ENCODE results near the gene CACNA1S.

Gene CACNA1S

GRCh38 chr1:201059871-201060555, 52.2 kb downstream of the CACNA1S start:
- DNase-seq = no peak

DNA sequence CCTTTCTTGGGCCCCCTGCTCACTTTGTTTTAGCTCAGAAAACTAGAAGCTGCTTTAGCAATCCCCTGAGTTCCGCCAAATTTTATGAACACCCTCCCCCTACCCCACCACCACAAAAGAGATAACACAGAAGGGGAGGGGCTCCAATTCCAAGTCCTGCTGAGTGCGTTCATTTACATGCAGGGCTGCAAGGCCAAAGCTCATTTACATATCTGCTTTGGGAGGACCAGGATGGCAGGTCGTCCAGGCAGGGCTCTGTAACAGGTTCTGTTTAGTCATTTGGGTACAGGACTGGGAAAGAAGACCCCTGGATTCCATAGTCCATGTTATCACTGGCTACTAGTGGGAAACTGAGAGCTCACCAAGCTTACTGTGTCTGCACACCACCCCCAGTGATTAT, 52.8 kb downstream of the CACNA1S start:
- DNase-seq = no peak

DNA sequence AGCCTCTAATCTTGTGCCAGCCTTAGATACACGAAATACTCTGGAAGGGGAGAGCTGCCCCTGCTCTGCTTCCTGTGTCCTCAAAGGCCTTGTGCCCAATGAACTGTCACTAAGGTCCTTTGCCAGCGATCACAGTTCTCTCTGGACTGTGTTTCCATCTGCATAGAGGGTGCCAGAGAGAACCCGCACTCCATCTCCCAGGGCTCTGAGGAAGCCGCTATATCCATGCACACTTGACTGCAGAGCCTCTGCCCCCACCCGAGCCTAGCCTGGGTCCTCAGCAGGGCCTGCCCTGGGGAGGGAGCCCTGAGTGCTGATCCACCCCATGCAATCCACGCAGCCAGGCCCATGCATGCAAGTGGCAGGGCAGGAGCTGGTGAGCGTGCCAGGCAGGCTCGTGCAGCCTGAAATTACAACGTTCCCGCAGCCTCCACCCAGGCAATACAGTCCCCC, 58.1 kb downstream of the CACNA1S start:
- no peak for DNase-seq

- no peak for DNase-seq
These were observed 58.9 kb downstream of the CACNA1S start for GRCh38 chr1:201053155-201053860.

GRCh38 chr1:201051399-201051798, 60.8 kb downstream of the CACNA1S start:
- DNase-seq = no peak

DNA sequence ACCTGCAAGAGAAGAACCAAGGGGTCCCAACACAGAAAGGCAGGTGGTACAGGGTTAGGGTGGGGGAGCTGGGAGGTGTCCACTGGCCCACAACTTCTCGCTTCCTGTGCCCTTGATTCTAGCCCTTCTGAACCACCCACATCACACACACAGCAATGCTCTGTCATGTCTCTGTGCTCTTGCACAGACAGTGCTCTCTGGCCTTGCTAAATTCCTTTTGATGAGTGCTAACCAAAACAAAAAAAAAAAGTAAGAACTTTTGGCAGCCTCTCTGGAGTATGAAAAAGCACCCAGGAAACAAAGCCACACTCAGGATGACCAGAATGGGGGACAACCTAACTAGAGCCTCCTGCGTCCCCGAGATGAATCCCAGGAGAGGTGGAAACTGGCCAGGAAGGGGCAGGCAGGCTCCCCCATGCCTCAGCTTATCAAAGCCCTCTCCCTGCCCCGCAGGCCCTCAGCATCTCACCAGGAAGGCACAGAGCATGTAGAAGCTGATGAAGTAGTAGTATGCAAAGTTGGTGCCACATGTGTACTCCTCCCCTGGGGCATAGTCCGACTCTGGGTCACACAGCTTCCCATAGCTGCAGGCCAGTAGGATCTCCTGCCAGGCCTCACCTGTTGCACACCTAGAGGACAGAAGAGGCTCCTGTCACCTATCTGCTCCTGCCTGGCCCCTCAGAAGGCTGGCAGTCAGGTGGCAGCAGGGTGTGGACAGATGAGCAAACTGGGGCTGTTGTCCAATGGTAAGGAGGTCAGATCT, 61.5 kb downstream of the CACNA1S start:
- DNase-seq = no peak

DNA sequence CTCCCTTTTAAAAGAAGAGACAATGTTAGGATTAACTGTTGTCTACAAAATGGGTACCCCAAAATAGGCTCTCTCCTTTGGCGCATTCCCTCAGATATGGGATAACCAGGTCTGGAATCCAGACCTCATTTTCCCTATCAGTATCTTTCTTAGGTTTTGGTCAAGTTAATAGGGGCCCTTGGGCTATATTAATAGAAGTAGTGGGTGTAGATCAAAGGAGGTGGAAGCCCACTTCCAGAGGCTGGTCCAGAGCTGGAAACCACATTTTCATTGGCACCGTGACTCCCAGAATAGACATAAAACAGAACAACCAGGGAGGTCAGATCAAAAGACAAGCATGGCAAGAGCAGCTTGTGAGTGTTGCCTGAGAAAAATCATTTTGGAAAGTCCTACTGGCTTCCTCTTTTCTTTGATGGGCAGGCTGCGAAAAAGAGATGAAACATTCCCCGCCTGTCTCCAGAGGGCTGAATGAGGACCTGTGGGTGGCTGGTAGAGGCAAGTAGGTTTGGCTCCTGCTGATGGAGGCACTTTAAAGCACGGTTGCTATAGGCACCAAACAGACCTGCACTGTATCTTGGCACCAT, 62.9 kb downstream of the CACNA1S start:
- no peak for DNase-seq

DNA sequence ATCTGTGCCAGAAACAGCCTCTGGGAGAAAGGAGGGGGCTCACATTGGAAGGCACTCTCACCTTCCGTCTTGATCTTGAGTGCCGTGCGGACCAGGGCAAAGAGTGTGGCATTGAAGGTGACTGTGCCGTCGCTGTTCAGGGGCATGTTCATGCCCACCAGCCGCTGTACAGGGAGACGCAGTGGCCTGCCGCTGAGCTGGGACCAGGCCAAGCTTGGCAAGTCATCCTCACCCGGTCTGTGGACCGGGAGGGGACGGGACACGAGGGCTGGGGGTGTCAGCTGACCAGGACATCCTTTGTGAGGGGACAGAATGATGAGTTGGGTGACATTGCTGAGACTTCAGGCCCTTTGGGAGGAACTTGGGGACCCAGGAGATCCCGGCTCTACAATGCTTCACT, 63.7 kb downstream of the CACNA1S start:
- no peak for DNase-seq

DNA sequence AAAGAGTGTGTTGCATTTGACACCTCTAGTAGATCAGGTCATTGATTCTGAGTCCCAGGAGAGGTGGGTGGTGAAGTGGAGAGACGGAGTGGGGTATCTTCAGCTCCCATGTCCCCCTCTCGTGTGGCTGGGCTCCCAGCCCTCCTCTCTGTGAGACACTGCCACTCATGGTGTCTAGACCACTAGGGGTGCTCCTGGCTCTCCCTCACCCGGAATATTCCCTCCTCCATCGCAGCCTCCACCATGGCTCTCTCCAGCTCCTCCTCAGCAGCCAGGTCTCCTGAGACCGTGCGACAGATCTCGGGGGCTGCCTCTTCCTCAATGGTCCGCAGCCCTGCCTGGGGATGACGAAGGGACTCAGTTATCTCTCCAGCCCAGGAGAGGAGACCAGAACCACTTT, 68.1 kb downstream of the CACNA1S start:
- DNase-seq = no peak

DNA sequence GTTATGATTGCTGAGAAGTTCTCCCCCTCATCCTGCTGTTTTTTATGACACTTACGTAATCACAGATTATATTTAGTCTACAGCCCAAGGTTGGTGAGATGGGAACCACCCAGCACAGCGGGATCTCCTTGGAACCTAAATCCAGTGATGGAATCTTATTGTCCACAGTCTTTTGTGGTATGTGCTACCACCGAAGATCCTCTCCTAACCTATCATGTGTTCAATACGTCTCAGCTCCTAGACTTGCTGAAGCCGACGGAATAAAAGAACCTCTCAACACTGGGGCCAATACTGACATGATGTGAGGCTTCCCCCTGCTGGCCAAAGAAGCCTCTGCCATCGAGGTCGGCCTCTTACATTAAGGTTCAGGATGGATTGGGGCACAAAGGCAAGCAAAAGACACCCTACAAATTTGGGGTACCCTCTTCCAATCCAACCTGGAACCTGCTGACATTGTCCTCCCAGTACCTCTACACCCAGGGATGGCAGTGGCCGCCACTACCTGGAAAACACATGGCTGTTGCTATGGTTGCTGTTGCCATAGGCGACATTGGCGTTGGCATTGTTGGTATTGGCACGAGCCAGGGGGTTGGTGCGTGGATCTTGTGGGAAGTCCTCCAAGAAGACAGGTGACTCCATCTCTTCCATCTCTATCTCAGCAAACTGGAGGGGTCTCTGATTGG, 69.3 kb downstream of the CACNA1S start:
- peak; percentile 80 for DNase-seq

DNA sequence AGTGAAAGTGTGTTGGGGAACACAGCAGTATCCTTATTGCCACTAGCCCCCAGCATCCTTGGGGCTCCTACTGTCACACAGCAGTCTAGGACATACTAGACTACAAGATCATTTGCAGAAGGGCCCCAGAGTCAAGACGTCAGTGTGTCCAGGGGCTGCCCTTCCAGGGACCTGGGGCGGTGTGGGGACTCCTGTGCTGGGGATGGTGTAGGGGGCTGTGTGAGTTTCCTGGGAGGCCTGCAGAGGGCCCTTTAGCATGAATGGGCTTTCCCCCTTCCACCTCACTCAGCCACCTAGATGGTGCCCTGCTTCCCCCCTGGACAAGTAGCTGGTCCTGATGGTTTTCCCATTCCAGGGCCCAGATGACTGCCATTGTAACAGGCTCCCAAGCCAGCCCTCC, 71.2 kb downstream of the CACNA1S start:
- no peak for DNase-seq

GRCh38 chr1:201039876-201040275, 72.3 kb downstream of the CACNA1S start:
- no peak for DNase-seq

DNA sequence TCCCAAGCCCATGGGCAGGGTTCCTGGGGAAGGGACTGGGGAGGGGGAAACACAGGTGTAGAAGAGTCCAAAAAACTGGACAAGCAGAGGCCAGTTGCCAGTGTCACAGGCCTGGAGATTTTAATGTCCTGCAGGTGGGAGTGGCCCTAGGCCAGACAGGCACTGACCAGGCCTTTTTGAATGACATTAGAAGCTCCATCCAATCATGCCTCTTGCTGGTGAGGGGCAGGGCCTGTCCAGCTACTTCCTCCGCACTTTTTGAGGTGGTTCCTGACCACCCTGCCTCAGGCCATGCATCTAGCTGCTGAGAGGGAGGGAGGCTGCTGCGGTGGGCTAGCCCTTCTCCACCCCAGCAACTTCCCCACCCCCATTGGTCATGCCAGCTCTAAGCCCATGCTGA, 72.8 kb downstream of the CACNA1S start:
- no peak for DNase-seq

DNA sequence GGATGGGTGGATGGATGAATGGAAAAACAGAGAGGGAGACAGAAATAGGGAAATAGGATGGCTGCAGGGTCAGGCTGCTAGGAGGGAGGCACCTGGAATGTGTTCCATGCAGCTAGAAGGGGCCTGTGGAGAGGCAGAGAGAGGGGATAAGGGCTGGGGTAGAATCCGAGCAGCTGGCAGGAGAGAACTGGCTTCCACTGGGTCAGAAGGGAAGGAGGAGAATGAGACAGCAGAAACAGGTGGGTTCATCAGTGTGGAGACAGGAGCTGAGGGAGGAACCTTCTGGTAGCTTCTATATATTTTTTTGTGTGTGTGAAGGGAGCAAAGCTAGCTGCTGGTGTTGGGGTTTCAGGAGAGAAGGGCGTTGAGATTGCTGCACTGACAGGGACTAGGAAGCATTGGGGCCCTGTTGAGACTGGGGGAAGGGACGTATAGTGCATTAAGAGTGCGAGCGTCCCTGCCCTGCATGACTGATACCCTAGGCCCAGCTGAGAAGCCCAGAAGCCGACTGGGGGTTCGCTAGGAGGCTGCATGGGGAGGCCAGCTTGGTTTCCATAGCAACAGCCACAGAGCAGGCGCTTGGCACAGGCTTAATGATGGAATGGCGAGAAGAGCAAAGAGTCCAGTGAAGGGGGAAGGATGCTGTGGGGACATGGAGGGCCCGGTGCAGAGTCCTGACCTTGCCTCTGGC, 73.9 kb downstream of the CACNA1S start:
- DNase-seq = no peak

GRCh38 chr1:201036188-201036842, 75.9 kb downstream of the CACNA1S start:
- DNase-seq = no peak

GRCh38 chr1:201034671-201035070, 77.6 kb downstream of the CACNA1S start:
- no peak for DNase-seq

- DNase-seq = no peak
These were observed 79.8 kb downstream of the CACNA1S start for GRCh38 chr1:201032408-201032807.

DNA sequence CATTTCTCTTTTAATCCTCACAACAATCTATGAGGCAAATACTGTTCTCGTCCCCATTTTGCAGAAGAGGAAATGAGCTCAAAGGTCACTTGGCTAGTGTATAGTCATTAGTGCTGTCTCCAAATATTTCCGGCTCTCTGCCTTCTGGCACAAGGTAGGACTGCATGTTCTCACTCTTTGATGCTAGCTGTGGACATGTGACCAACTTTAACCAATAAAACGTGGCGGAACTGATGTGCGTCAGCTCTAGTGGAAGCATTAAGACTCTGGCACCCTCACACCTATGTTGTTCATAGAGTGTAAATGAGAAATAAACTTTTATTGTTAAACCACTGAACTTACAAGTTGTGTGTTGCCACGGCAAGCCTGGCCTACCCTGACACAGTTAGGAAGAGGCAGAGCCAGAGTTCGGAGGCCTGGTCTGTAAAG, 83.8 kb downstream of the CACNA1S start:
- no peak for DNase-seq

GRCh38 chr1:201026836-201027235, 85.4 kb downstream of the CACNA1S start:
- DNase-seq = no peak

- DNase-seq = no peak
These were observed 86.0 kb downstream of the CACNA1S start for GRCh38 chr1:201026234-201026633.

DNA sequence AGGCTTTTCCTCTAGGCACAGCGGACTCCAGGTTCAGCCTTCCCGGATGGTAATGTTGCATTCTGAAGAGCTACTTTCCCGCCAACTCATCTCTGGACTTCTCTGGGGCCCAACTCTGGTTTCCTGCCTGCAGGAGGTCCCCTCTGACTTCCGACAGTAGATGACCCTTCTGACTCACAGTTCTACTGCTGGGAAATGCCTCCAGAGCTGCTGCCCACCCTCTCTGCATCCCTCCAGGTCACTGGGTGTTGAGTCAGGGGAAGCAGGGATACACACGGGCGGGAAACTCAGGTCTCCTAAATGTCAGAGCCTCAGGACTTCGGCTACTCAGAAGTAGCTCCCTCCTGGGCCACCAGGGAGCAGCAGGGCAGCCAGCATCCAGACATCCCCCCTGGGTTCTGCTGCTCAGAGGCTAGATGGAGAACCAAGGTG, 86.6 kb downstream of the CACNA1S start:
- no peak for DNase-seq

DNA sequence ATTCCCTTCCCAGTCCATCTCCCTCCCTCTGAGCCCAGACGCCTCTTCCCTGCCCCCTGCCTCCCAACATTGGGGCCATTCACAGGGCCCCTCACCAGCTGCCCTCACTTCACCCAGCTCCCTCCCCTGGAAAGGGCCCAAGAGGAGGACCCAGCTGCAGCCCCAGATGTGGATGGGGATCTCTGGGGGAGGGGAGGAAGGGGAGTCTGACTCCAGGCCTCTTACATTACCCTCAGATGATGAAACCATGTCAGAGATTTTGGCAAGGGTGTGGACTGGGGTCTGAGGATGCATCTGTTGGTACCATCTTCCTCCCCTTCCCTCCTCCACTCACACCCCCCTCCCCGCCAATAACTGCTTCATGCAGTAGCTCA, 87.6 kb downstream of the CACNA1S start:
- DNase-seq = no peak
